ENCODE measurements around the gene FZD1. TPM values are rescaled to one million over a fixed set of nuclear protein-coding genes. Genes with fewer than 3 reads are reported as not detected.

The FZD1 gene
- total RNA-seq, 1 experiment from 2014 or later, result 2.8 TPM

- no peak overlapping the region for H3K27ac ChIP-seq
- TF ChIP-seq CTCF (conservative IDR thresholded peaks at IDR 0.05) (no peak), EZH2 (IDR thresholded peaks at IDR 0.05; ENCODE audit: low read depth) (no peak)
- H3F3A ChIP-seq (ENCODE audit: insufficient read depth, low read depth), result no peaks in the 10 kb centered on the region
- H3K79me2 ChIP-seq (ENCODE audit: low read depth), result no peaks in the 10 kb centered on the region
- no peak overlapping the region for H3K4me2 ChIP-seq
- ChIA-PET CTCF (no interaction called here), POLR2A (ENCODE audit: unreplicated experiment) (interaction anchor here (0.7 kb wide), 1 partner anchor 23 kb away, joined by 7 read pairs; no protein-coding TSS in a partner anchor)
- no TSS peak for BruUV-seq (replicated peaks)
- no peak for DNase-seq
- no peaks in the 10 kb centered on the region for H4K20me1 ChIP-seq (ENCODE audit: insufficient read depth)
- no peak overlapping the region for H2AFZ ChIP-seq
- intact Hi-C loops (cut with micrococcal nuclease; ENCODE audit: unreplicated experiment), result no loop called here
- H3K36me3 ChIP-seq (ENCODE audit: low read depth), result no peaks in the 10 kb centered on the region
- no peak overlapping the region for H3K4me3 ChIP-seq
- no peaks in the 10 kb centered on the region for H3K27me3 ChIP-seq (ENCODE audit: insufficient read depth, low read depth)
- no peaks in the 10 kb centered on the region for H3K9me3 ChIP-seq (ENCODE audit: insufficient read depth, low read depth)
- no peaks in the 10 kb centered on the region for H3K4me1 ChIP-seq (replicated peaks; ENCODE audit: insufficient read depth)
- H3K9me2 ChIP-seq (ENCODE audit: insufficient read depth), result no peaks in the 10 kb centered on the region
Measured at GRCh38 chr7:91285696-91286355, 21.6 kb downstream of the FZD1 start.

GRCh38 chr7:91286432-91286831, 22.2 kb downstream of the FZD1 start:
- H4K20me1 ChIP-seq (ENCODE audit: insufficient read depth), result no peaks in the 10 kb centered on the region
- CTCF ChIA-PET, result no interaction called here
- no peaks in the 10 kb centered on the region for H3K9me3 ChIP-seq (ENCODE audit: insufficient read depth, low read depth)
- BruUV-seq (replicated peaks), result no TSS peak
- intact Hi-C loops (cut with micrococcal nuclease; ENCODE audit: unreplicated experiment), result no loop called here
- H3K27ac ChIP-seq, result no peak overlapping the region
- H3K9me2 ChIP-seq (ENCODE audit: insufficient read depth), result no peaks in the 10 kb centered on the region
- no peaks in the 10 kb centered on the region for H3K27me3 ChIP-seq (ENCODE audit: insufficient read depth, low read depth)
- TF ChIP-seq EZH2 (IDR thresholded peaks at IDR 0.05; ENCODE audit: low read depth), result no peak
- no peak for TF ChIP-seq CTCF (conservative IDR thresholded peaks at IDR 0.05)
- H3K4me1 ChIP-seq (replicated peaks; ENCODE audit: insufficient read depth), result no peaks in the 10 kb centered on the region
- no peaks in the 10 kb centered on the region for H3K79me2 ChIP-seq (ENCODE audit: low read depth)
- no peak overlapping the region for H3K4me3 ChIP-seq
- POLR2A ChIA-PET (ENCODE audit: unreplicated experiment), result no interaction called here
- H3K4me2 ChIP-seq, result no peak overlapping the region
- no peaks in the 10 kb centered on the region for H3K36me3 ChIP-seq (ENCODE audit: low read depth)
- no peaks in the 10 kb centered on the region for H3F3A ChIP-seq (ENCODE audit: insufficient read depth, low read depth)
- H2AFZ ChIP-seq, result no peak overlapping the region
- no peak for DNase-seq

- Histone ChIP-seq H3K4me3 (no peak overlapping the region), H2AFZ (no peak overlapping the region), H3K27ac (no peak overlapping the region), H3K9me2 (ENCODE audit: insufficient read depth) (no peaks in the 10 kb centered on the region), H3F3A (ENCODE audit: insufficient read depth, low read depth) (no peaks in the 10 kb centered on the region), H3K79me2 (ENCODE audit: low read depth) (no peaks in the 10 kb centered on the region), H3K9me3 (ENCODE audit: insufficient read depth, low read depth) (no peaks in the 10 kb centered on the region), H3K4me2 (no peak overlapping the region), H3K4me1 (replicated peaks; ENCODE audit: insufficient read depth) (no peaks in the 10 kb centered on the region), H4K20me1 (ENCODE audit: insufficient read depth) (no peaks in the 10 kb centered on the region), H3K36me3 (ENCODE audit: low read depth) (no peaks in the 10 kb centered on the region), H3K27me3 (ENCODE audit: insufficient read depth, low read depth) (no peaks in the 10 kb centered on the region)
- no peak for DNase-seq
- POLR2A ChIA-PET (ENCODE audit: unreplicated experiment), result no interaction called here
- BruUV-seq (replicated peaks), result no TSS peak
- CTCF ChIA-PET, result interaction anchor here (0.6 kb wide), 2 partner anchors 36 to 197 kb away, joined by 3 read pairs; no protein-coding TSS in a partner anchor
- intact Hi-C loops (cut with micrococcal nuclease; ENCODE audit: unreplicated experiment), result no loop called here
- TF ChIP-seq EZH2 (IDR thresholded peaks at IDR 0.05; ENCODE audit: low read depth) (no peak), CTCF (conservative IDR thresholded peaks at IDR 0.05) (no peak)
Measured at GRCh38 chr7:91287371-91288084, 23.3 kb downstream of the FZD1 start.

All from PC-9 (cell line).